GM12875 (cell line): ENCODE data around the gene SH2D1B.

Experiments
- H3K4me3 ChIP-seq: one replicate; pipeline ENCODE4 v1.5.1; 2011; ENCODE audit warnings: low read depth, low read length, control low read depth
- CTCF ChIP-seq: IDR thresholded peaks from 2 replicates; pipeline ENCODE4 v1.5.1; 2011; ENCODE audit warnings: low read depth, mild to moderate bottlenecking, control low read depth, inconsistent platforms, low read length, moderate library complexity, borderline replicate concordance; ENCODE audit not compliant: insufficient read depth

SH2D1B gene

GRCh38 chr1:162389021-162389818, 22.7 kb downstream of the SH2D1B start:
- H3K4me3 ChIP-seq, result no peak overlapping the region
- no peak for TF ChIP-seq CTCF

GRCh38 chr1:162388615-162389014, 23.3 kb downstream of the SH2D1B start:
- no peak overlapping the region for H3K4me3 ChIP-seq
- TF ChIP-seq CTCF, result no peak

- no peak overlapping the region for H3K4me3 ChIP-seq
- TF ChIP-seq CTCF, result no peak
Measured at GRCh38 chr1:162388083-162388594, 23.8 kb downstream of the SH2D1B start.

GRCh38 chr1:162387226-162388082, 24.5 kb downstream of the SH2D1B start:
- H3K4me3 ChIP-seq, result no peak overlapping the region
- TF ChIP-seq CTCF, result no peak

- no peak overlapping the region for H3K4me3 ChIP-seq
- no peak for TF ChIP-seq CTCF
Measured at GRCh38 chr1:162386292-162387225, 25.4 kb downstream of the SH2D1B start.

- TF ChIP-seq CTCF, result no peak
- no peak overlapping the region for H3K4me3 ChIP-seq
Measured at GRCh38 chr1:162385702-162386101, 26.2 kb downstream of the SH2D1B start.
